8988T (cell line): ENCODE measurements around the gene ELL2.
A peak's percentile ranks its signal among the peaks of the same experiment; 100 is the strongest.
"Not testable (repeated sequence)": the region's sequence is repeated elsewhere in the genome, so short reads cannot be mapped to it uniquely, and the experiment has no call there.

Source experiments
- DNase-seq: peaks from one replicate; pipeline ENCODE4 v3.0.0; 2011

ELL2 gene

DNA sequence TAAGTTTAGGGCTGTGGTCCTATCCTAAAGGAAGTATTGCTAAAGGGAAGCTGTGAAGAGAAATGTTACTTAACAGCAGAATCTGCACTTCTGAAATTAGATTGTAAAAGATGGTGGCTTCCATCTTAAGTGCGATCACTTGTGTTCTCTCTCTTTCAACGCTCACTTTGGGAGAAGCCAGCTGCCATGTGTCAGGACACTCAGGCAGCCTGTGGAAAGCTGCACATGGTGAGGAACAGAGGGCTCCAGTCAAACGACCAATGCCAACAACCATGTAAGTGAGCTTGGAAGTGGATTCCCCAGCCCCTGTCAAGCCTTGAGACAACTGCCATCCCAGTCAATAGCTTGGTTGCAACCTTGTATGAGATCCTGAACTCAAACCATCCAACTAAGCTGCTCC, 87.4 kb downstream of the ELL2 start:
- no peak for DNase-seq

DNA sequence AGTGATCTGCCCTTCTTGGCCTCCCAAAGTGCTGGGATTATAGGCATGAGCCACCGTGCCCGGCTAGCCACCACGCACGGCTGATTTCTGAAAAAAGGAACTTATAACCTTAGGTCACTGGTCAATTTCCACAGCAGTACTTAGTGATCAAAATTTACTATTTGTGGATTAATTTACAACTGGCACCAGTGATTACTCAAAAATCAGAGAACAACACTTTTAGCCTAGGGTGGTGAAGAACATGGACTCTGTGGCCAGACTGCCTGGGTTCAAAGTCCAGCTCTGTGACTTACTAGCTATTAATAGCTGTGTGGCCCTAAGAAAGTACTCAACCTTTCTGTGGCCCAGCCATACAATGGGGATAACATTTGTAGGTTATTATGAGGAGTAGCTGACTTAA, 88.3 kb downstream of the ELL2 start:
- no peak for DNase-seq

- no peak for DNase-seq
Observed at GRCh38 chr5:95872346-95873268, 89.0 kb downstream of the ELL2 start.

DNA sequence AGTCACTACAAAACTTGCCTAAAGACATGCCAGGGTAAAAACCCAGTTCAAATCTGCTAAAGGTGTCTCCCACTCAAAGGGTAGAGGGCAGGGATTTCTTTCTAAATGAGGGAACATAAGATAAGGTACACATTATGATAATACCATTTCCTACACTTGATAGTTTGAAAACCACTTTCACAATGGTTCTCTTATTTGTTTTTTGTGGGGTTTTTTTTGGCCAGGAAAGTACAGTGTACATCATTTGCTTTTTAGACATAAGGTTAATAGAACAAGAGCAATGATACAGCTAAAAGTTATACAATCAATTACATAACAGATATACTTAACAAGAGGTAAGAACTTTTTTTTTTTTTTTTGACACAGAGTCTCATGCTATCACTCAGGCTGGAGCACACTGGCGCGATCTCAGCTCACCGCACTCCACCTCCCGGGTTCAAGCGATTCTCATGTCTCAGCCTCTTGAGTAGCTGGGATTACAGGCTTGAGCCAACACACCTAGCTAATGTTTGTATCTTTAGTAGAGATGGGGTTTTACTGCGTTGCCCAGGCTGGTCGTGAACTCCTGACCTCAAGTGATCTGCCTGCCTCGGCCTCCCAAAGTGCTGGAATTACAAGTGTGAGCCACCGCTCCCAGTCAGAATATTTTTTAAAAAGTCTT, 90.4 kb downstream of the ELL2 start:
- DNase-seq, result no peak

DNA sequence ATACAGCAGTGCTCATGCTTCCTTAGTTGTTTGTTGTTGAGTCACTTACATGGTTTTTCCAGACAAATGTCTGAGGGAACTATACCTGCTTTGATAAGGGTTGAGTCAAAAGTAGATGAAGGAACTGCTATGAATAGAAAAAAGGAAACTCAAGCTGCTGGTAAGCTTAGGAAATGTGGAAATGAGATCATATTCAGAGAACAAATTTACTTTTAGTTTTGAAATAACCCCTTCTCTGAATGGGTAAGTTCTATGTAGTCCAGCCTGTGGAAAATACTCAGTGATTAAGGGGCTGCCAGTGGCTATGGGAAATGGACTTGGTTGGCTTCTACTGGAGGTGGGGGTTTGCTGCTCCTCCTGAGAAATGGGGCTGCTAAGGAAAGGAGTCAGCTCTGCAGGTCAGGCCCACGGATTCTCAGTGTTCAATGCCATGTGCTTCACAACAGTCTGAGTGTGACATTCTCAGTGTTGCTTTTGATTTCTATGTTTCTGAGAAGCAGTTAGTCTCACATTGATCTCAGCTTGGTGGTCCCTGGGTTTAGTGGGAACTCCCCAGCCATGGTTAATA, 91.5 kb downstream of the ELL2 start:
- no peak for DNase-seq

DNA sequence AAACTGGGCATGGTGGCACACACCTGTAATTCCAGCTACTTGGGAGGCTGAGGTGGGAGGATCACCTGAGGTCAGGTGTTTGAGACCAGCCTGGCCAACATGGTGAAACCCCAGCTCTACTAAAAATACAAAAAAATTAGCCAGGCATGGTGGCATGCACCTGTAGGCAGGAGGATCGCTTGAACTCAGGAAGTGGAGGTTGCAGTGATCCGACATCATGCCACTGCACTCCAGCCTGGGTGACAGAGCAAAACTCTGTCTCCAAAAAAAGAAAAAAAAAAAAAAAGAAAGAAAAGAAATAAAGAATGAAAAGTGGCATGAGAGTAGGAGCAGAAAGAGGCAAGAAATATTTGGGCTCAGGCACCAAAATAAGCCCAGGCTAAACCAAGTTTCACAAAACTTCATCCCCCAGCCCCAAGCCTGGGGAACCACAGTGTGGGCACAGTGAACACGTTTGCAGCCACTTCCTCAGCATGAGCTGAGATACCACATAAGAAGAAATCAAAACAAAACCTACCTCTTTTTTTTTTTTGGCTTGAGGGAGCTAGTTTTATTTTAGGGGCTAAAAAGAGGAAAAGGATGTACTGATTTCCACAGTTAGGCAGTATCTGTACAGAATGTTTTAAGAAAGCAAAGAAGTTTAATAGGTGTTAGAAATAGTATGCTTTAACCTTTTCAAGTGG, 92.3 kb downstream of the ELL2 start:
- not testable (repeated sequence) for DNase-seq

- DNase-seq, result no peak
Observed at GRCh38 chr5:95868136-95868535, 93.5 kb downstream of the ELL2 start.

- DNase-seq, result no peak
Observed at GRCh38 chr5:95866435-95867040, 95.1 kb downstream of the ELL2 start.

GRCh38 chr5:95864944-95865504, 96.6 kb downstream of the ELL2 start:
- no peak for DNase-seq

GRCh38 chr5:95864456-95864855, 97.2 kb downstream of the ELL2 start:
- DNase-seq, result no peak

DNA sequence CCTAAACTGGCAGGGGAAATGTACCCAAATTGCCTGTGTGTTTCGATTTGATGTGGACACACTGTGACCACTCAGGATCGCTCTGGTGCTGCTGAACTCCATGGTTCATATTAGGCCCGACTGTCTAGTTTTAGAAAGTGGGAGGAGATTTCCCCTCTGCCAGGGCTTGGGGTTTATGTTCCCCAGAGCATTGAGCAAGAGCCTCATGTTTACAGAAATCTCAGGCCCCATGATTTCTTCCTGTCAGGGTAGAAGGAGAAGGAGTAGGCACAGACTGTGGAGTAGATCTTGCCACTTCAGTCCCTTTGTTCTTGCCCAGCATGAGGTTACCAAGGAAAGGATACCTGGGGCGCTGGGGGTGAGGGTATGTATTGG, 98.3 kb downstream of the ELL2 start:
- no peak for DNase-seq

- no peak for DNase-seq
Observed at GRCh38 chr5:95862671-95863382, 98.8 kb downstream of the ELL2 start.

DNA sequence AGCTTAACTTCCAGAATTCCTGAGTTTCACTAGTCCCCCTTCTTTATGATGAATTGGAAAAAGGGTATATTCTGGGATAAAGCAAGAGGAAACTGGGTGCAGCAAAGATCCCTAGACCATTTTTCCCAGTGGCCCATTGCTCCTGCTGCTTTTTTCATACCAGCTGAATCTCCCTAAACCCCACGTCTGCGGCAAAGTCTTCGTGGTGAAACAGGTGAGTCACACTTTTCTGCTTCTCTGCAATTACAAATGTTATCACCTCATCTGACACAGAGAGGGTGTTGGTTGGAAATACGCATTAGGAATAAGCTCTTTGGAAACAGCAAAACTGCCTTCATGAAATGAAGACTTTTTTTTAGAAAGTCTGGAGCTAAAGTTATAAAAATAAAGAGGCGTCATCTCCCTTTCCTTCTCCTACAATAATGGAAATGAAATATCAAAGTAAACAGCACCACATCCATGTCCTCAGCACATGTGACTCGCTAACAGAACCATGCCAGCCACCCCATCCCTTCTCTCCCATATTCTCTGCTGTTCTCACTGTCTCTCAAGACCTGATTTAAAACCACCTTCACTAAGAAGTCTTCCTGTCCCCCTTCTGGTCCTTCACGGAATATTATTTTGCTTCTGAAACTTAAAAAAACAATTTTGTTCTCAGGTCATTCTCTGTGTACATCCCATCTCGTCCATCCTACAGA, 99.6 kb downstream of the ELL2 start:
- DNase-seq, result no peak

GRCh38 chr5:95861221-95861863, 100.3 kb downstream of the ELL2 start:
- DNase-seq, result peak; percentile 47

DNA sequence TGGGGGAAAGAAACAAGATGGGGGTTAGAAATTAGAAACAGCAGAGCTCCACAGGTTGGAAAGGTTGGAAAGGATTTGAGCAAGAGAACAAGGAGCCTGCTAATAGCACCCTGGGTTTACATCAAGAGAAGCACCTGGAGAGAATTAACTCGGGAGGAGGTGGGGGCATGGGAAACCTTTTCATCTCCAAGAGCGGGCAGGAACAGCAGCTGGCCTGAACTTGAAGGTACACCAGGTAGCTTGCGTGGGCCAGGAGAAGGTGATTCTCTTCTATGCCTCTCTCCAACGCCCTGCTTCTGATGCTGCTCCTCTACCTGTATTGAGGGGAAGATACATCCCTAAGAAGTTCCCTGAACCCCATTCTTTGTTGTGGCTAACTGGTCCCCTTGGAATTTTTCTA, 102.0 kb downstream of the ELL2 start:
- no peak for DNase-seq

- peak; percentile 93 for DNase-seq
Observed at GRCh38 chr5:95858661-95859595, 102.7 kb downstream of the ELL2 start.

DNA sequence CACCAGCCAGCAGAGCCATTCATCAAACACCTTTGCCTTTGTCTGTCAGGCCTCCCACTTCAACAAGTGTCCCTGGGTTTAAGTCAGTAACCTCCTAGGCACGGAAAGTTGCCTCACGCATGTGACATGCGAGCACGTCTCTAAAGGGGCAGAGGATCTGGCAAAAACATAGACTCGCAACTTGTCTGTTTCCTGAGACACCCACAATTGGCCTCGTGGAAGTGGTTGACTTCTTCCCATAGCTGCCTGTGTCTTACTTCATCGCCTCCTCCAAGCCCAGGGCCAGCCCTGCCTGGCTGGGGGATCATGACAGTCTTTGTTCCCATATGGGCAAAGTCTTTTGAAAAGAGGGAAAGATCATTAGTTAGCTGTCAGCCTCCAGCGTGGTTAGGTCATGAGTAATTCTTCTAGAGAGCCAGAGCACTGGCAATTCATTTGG, 103.6 kb downstream of the ELL2 start:
- no peak for DNase-seq

- DNase-seq, result no peak
Observed at GRCh38 chr5:95857185-95857945, 104.3 kb downstream of the ELL2 start.

DNA sequence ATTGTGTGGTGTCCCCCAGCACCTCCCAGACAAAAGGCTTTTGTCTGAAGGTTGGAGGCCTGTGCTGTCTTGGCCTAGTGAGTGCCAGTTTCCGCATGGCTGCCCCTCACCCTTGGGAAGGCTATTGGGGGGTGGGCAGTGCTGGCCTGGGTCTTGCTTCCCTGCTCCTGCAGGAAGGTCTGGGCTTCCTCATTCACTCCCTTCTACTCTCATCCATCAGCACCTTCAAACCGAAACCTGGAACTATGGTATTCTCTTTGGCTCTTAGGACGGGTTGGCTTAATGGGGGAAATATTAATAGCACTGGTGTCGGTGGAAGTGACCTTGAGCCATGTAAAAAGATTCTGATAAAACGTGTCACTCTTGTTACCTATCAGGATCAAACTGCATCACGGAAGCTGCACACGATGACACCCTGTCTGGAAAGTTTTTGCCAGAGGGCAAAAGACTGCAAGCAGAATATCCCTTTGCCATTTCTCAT, 105.1 kb downstream of the ELL2 start:
- no peak for DNase-seq
